Kidney capillary endothelial cell (primary cell): ENCODE results near the gene CDC5L.

Source experiments
- DNase-seq: peaks from one replicate; pipeline ENCODE4 v3.0.0-alpha.2; 2018; ENCODE audit warnings: low spot score

Gene CDC5L

DNA sequence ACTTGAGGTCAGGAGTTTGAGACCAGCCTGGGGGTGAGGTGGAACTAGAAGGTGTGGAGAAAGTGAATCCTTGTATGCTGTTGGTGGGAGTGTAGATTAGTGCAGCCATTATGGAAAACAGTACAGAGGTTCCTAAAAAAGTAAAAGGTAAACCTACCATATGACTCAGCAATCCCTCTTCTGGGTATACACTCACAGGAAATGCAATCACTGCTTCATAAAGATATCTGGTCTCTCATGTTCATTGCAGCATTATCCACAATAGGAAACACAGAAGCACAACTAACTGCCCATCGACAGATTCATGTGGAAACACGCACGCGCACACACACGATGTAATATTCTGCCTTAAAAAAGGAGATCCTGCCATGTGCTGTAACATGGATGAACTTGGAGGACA, 66.7 kb downstream of the CDC5L start:
- no peak for DNase-seq

DNA sequence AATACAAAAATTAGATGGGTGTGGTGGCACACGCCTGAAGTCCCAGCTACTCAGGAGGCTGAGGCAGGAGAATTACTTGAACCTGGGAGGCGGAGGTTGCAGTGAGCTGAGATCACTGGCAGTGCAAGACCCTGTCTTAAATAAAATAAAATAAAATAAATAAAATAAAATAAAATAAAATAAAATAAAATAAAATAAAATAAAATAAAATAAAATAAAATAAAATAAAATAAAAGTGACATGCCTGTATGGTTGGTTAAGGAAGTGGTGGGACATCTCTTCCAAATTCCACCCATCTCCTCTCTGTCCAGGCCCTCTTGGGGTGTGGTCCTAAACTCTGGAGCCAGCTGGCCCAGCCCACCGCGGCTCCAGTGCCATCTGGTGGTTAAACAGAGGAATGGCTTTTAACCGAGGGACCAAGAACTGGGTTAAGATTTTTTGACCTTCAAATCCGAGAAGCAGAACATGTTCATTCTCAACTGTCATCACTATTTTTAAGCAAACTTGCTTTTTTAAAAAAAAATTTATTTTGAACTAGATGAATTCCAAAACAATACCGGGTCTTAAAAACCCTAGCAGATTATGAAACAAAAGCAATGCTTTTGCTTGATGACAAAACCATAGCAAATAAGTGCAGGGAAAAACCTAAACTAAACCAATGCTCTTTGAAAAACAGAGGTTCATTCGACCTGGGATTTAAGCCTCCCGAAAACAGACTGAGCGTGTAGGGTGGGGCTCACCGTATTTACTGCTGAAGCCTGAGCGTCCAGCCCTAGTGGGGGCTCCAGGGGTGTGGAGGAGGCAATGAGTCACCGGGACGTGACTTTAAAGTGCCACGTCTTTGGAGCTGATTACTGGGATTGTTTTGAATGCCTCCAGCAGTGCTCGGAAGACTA, 68.8 kb downstream of the CDC5L start:
- peak; percentile 51 for DNase-seq

DNA sequence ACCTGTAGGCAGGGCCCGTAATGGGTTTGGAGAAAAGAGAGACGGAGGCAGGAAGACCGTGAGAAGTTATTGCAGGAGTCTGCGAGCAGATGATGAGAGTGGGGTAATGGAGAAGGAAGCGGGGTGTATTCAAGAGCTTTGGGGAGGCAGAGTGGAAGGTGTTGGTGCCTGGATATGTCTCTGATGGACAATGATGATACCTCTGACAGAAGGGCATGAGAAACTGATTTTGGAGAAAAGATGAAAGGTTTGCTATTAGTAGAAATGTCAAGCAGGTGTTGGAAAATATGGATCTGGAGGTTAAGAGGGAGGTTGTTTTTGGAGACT, 69.4 kb downstream of the CDC5L start:
- DNase-seq: no peak

DNA sequence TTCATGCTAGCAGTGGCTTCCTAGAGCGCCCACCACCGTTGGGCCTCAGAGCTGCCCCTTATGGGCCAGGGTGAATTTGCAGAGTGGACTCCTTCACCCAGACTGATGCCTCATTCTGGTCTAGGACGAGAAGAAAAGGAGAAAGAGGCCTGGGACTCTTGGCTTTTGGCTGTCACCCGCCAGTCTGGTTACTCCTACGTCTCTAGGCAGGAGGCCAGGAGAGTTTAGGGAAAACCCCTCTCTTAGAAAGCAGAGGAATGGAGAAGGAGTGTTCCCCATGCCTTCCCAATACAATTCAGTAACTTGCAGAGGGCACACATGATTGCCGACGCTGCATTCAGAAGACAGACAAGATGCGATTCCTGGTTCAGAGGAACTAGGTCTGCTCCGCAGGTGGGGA, 70.1 kb downstream of the CDC5L start:
- DNase-seq: no peak

DNA sequence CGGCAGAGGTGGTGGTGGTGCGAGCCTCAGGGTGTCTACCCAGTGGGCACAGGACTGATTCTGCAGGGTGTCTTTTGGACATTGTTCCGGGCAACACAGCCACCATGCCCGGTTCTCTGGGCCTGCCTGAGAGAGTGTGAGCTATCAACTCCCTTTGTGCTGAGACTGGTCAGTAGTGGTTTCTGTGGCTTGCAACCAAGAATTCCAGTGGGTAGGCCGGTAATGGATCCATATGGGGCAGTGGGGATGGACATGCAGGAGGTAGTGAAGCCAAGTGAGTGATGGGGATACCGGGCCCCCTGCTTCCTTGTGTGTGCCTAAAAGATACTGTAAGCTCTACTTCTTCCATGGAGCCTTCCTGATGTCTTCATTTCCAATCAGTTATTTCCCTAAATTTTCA, 71.0 kb downstream of the CDC5L start:
- no peak for DNase-seq

DNA sequence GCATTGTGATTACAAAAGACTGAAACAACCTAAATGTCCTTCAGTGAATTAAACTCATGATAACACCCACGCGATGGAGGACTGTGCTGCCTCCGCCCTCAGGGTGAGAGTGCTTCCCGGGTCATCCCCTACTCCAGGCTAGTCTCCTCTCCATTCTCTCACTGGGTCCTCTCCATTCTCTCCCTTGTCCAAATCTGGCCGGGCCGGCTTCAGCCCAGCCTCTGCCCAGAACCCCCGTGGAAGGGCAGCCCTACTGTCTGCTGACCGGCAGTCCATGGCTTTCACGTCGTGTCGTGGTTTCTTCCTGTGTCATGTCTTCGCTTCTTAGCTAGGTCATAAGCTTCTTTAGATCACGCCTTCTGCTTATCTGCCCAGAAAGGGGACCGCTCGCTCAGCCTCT, 74.8 kb downstream of the CDC5L start:
- DNase-seq: no peak

DNA sequence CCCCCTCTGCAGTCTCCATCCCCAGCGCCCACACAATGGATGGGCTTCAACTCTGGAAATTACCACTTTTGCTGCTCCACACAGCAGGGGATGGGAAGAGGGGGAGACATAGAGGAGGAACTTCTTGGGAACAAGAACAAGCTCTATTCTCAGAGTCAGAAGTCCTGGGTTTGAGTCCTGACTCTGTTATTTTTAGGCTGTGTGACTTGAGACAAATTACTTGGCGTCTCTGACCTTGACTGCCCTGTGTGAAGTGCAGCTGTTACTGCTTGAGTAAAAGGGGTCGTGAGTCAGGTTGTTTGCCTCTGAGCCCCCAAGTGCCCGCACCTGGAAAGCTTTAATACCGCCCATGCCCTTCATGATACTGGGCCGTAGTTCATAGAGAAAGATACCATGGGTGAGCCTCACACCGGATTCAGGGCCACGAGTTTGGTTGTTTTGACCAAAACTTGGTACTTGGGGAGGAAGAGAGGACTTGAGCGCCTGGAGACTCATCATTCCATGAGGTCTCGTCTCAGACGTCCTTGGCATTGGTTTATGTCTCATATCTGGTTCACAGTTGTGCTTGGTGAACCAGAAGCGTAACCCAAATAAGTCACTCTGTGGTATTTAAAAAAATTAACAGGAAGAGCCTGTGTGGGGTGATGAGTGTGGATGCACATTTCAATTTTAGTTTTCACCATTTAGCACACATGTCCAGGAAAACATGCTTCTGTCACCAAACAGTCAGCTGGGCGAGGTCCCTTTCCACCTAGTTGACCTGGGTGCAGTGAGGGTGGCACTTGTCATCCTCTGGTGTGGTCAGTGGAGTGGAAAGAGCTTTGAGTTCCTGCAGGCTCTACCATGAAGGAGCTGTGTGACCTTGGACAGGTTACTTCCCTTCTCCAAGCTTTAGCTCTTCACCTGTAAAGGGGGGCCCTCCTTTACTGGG, 75.6 kb downstream of the CDC5L start:
- DNase-seq: no peak

DNA sequence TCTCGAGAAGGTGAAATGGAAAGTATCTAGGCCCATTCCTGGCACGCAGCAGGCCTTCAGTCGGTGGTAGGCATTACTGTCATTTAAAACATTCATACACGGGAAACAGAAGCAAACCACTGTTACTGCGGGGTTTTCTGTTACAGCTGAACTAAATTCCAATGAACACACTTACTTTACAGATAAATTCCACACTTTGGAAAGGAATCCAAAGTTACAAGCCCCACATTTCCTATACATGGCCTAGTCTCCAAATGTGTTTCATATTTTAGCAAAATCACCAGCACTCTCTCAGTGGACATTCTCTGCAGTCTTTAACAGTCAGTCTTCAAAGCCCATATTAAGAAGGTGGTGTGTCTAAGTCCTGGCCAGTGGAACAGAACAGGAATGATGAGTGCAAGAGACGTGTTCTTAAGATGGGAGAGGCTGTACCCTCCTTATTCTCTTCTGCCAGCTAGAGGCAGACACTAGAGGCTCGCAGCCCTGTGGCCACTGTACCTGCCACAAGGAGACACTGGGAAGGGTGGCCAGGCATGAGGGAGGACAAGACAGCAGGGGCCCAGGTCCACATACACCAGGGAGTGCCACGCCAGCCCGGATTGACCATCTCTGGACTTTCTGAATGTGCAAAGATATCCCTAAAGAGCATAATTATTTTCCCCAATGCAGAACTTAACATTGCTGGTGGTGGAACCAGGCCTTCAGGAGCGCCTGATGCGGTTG, 76.4 kb downstream of the CDC5L start:
- no peak for DNase-seq

DNA sequence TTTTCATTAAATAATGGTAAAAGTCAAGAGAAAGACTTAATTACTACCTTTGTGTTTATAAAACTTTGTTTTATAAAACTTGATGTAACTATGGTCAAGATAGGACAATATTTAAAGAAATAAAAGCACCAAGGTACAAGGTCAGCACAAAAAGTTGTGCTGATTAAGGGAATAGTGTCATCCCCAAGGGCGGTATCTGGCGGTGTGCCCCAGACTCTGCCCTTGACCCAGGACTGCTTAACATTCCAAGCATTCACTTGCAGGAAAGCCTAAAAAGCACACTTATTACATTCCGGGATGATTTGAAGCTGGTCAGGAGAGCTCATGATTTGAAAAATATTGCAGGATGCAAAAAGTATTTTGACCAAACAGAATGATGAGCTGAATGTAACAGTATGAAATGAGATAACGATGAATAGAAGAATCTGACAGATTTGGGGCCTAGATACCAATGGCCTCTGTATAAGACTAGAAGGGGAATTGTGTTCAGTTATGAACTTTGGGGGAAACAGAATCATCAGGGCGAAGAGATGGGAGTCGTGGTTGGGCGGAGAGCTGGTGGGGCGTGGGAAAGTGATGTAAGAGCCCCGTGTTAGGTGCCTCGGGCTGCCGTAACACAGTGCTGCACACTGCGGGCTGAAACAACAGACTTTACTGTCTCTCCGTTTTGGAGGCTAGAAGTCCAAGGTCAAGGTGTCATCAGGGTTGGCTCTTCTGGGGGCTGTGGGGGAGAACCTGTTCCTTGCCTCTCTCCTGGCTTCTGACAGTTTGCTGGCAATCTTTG, 77.2 kb downstream of the CDC5L start:
- no peak for DNase-seq

DNA sequence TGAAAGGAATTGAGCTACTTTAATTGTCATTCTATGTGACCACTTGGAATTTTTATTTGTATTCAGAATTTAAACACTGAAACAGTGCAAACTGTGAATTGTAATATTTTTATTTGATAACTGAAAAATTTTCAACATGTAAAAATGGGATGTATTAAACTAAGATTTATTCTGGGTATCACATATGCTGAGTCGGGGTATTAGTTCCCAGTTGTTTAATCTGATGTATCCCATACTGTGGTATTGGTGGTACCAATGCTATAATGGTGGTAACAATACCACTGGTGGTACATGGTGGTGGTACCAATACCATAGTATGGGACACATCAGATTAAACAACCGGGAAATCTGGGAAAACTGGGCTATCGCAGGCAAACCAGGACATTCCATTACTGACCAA, 79.4 kb downstream of the CDC5L start:
- DNase-seq: no peak

DNA sequence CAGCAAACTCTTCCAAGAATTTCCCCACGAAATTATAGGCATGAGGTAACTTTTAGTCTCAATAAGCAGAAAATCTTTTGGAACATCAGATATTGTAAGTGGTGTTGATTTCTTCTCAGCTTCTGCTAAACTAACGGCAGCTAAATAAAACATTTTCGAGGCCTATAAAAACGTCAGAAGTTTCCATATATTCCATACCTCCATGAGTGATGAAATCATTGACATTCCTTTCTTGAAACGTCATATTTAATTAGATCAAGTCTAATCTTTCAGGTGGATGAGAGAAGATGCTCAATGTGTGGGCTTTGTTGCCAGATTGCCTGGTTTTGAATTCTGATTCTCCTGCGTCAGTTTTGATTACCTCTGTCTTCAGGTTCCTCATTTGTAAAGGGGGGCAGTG, 81.3 kb downstream of the CDC5L start:
- DNase-seq: no peak

DNA sequence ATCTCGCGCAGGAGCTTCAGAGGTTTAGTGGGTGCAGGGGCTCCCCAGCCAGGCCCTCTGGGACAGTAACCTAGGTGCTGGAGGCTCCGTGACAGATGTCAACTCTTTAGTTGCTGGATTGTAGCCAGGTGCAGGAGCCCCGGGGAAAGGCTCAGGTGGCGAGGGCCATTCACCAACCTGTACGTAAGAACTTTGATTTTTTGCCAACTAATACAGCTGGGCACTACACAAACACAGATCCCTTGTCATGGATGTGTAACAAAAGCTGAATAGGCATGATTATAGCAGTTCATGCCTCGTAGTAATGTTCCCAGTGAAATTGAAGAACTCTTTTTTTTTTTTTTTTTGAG, 82.6 kb downstream of the CDC5L start:
- no peak for DNase-seq

DNA sequence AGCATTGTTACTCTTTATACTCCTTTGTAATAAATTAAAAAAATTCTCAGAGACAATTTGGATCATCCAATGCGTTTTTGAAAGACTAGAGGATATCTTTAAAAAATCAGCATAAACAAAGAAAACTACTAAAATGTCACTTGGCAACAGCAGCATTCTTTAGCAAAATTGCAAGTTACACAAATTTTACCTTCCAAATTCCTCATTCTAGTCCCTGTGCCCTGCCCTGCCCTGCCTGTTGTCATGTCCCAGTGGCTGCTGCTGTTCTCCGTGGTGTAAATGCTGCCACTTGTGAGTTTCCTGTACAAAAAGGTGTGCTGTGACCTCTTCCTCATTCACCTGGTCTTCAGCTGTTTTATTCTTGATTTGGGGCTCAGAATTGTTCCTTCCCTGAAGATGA, 83.2 kb downstream of the CDC5L start:
- no peak for DNase-seq

DNA sequence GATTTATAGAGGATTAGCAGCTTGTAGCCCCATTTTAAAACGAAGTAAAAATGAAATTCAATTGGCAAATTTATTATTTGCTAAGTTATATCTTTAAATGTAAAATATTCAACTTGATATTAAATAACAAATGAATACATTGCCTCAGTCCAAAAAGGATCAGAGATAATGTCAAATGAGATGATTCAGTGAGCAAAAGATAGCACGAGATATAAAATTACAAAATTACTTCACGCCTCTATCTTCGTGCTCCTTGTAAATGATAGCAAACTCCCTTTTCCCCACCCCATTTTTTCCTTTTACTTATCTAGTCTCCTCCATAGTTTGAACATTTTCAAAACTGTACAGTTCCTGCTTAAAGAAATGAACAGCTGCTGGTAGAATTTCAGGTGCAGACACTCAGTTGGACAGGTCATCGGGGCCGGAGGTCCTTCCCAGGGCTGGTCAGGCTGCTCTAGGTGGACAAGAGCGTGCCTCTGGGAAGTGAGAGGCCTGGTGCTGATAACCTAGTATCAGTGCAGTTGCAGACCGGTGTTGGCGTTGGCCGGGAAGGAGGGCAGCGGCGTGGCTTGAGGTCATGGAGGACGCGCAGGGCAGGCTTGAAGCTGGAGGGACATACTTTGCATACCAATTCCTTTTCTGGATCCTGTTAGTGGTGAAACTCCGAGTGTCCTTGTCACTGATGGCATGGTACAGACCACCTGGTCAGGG, 83.9 kb downstream of the CDC5L start:
- no peak for DNase-seq

DNA sequence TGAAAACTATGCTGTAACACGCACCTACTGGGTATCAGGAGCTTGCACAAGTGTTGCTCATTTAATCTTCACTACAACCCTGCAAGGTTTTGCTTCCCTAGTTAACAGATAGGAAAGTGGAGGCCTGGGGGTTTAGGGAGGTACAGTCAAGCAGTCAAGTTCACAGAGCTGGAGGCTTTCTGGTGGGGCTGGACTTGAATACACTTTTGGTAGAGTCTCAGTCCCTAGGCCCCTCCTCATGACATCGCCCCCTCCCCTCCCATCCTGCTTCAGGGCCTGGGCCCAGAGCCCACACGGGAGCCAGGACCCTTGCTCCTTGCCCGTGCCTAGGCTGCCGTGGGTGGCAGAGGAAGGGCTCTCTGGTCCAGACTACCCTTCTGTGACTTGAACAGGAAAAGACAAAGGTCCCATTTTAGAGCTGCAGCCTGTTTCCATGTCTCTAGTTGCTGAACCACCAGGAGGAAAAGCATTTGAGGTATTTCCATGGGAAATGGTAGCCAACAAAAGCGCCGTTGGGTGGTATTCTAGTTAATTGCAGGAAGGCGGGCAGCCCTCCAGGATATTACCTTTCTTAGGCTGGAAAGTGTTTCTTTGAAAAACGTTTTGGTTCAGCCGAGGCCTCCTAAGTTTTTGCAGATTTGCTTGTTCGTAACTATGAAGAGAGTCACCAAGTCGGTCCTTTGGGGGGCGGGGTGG, 84.9 kb downstream of the CDC5L start:
- no peak for DNase-seq

DNA sequence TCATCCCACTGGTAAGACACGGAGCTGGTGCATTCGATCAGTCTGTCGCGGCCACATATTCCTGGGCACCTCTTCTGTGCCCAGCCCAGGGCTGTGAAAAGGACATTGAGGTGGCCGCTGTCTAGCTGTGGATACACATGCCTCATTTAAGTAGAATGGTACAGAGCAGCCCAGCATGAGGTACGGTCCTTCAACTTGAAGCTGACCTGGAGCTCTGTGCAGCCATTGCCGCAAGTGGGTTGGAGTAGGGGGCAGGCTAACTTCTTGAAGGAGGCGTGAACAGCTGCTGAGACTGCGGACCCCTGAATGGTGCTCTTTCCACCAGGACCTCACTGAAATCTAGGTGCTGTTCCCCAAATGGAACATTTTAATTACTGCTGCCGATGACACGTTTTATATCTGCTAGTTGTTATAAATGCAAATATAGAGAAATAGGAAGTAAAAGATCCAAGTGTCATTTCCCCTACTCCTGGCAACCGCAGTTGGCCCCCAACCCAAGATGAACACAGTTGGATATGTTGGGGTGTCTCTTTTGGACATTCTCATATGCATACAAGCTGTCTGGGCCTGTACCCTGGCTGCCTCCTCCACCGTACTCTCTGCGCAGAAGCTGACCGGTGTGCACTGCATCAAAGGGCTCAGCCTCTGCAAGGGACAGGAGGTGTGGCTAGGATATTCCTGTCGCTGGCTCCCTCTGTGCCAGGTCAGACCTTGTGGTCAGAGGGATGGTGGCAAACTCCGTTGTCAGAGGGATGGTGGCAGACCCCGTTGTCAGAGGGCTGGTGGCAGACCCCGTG, 86.1 kb downstream of the CDC5L start:
- DNase-seq: no peak

DNA sequence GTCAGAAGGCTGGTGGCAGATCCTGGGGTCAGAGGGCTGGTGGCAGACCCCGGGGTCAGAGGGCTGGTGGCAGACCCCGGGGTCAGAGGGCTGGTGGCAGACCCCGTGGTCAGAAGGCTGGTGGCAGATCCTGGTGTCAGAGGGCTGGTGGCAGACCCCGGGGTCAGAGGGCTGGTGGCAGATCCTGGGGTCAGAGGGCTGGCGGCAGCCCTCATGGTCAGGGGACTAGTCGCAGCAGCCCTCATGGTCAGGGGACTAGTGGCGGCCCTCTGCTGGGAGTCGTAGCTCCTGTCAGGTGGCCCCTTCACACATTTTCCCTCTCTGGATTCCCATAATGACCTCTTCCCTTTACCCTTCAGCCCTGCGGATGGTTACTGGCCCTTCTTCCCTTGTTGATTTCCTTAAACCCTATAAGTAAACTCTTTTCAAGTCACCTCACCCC, 86.7 kb downstream of the CDC5L start:
- no peak for DNase-seq

DNA sequence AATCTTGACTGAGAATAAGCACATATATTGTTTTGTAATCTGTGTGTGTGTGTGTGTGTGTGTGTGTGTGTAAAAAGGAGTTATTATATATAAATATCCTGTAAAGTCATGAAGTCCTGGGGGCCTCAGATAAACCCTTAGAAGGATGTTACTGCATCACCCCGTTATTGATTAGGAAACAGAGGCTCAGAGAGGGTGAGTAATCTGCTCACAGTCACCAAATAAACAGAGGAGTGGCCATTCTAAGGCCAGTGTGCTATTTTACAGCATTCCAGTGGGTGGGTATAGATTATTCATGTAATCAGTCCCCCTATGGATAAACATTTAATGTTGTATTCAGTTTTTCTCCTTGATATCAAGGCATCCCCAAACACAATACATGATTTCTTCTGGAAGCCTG, 87.1 kb downstream of the CDC5L start:
- no peak for DNase-seq

DNA sequence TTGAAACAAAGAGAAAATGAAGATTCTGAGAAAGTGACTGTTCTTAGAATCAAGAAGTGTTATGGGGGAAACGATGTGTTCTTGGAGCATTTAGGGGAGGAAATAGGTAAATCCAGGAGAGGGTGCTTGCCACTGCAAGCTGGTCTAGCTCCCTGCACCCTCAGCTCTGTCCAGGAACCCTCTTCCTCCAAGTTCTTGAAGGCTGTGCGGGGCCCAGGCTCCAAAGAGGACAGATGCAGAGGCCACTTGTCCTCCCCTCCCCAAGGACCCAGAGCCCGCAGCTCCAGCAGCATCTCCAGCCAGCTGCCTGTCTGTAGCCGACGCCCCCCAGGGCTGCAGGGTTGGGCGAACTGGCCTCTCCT, 87.9 kb downstream of the CDC5L start:
- no peak for DNase-seq
